Posterior cingulate gyrus (tissue), 11 donors: Measurements from ENCODE around the gene LPIN1.

Experiments
- DNase-seq, 10 donors: peaks; one replicate each; pipeline versions ENCODE4 v3.0.0 to v3.0.0-alpha.2; 2020 to 2021; ENCODE audit warnings: mixed read lengths in 3 of 10
- intact Hi-C: fragments of 100-400 bp; cut with DNase I; formaldehyde crosslinking; loops from one replicate; pipeline ENCODE4 v1.15.1; 2023

LPIN1 gene

DNA sequence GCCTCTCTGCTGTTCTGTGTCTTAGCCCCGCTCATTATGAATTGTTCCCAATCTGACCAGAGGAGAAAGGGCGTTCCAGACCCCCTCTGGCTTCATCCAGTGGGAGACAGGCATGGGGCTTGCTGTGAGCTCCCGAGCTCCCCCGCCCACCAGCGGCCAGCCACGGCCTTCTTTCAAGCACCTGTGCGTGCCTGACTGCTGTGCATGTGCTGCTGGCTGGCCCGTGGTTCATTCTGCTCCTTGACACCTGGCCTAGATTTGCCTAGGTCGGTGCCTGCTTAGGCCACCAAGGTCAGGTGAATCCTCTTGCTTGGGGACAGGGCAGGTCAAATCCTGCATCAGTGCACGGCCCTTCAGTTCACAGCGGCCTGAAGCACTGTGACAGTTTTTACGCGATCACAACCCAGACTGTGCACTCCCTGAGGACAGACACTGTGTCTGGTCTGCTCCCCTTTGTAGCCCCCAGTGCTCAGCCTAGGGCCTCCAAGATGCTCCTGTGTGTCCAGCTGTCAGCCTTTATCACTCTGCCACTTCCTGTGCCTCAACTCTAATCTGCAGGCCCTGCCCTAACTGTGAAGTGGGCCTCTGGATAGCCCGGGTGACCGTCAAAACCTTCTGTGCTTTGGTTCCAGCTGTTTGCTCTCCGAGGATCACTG, 3.6 kb upstream of the LPIN1 start:
- intact Hi-C loops = loop anchor here (10.0 kb wide), 1 partner anchor 48 kb away; no protein-coding TSS in a partner anchor
- peak in 1 of 10 donors; percentile 55 for DNase-seq

DNA sequence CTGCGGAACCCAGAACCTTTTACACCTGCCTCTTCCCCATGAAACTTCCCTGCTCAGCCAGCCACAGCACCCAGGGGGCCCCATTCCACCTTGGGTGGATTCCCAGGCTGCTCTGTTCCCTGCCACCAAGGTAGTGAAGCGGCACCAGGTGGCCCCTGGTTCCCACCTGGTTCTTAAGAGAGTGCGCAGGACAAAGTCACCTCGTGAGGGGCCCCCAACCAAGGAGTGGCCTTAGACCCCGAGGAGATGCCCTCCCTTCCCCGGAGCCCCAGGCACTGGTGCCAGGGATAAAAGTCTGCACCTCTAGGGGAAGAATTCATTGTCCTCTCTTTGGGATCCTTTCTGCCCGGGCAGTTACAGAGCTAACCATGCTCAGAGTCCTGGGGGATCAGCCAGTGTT, 3.1 kb upstream of the LPIN1 start:
- DNase-seq = peak in 2 of 10 donors; percentile 23 to 73
- intact Hi-C loops = loop anchor here (10.0 kb wide), 1 partner anchor 49 kb away; no protein-coding TSS in a partner anchor

DNA sequence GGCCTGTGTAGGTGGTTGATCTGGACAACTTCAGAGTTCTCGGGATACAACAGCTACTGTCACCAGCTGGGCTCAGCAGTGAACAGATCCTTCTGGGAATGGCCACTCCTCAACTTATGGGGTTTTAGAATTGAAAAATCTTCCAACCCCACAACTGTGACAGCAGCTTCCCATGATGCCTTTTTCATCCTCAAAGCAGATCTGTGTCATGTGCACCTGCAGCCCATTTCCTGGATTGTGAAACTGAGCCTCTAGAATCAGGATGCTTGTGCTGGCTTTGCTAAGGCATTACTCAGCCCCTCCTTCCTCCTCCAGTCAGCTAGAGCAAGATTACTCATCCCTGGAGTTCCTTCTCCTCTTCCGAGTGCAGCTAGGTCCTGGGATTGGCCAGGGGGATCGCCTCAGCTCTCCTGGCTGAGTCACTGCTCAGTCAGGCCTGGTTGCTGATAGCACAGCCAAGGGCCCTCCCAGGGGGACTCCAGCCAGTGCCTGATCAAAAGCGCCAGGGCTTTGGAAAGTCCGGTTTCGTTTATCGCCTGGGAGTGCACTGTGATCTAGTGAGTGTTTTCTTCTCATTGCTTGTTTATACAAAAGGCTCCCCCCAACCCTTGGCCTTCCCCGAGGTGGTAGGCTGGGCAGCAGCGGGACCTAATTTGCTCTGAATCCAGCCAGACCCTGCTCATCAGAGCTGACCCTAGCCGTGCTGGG, 2.4 kb upstream of the LPIN1 start:
- intact Hi-C loops = loop anchor here (10.0 kb wide), 1 partner anchor 49 kb away; no protein-coding TSS in a partner anchor

DNA sequence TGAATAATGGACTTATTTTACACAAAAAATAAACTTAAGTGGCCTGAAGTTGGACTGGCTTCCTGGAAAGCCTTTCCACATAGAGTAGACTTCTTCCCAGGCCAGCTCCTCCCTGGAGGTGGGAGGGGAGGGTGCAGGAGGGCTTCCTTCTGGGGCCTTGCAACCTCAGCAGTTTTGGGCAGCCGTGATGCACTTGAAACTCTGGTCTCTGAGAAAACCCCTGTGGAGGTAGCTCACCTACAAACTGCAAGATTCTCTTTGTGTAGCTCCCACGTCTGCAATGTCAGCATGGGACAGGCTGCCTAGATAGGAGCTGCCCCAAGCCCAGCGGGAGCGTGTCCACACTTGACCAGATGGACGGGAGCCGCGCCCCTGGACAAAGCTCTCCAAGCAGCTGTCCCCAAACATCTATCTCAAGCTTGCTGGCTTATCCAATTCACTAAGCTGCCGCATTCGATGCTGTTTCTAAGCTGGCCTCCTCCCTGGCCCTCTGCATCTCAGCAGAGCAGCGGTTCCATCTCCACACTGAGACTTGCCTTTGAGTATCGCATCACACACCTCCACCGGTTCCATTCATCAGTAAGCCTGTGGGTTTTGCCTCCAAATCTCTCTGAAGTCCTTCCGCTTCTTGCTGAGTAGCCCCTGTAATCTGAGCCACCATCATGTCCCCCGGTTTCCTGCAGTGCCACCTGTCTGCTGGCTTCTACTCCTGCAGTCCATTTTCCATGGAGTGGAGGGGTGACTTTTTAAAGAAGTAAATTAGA, 1.6 kb upstream of the LPIN1 start:
- intact Hi-C loops = loop anchor here (10.0 kb wide), 1 partner anchor 50 kb away; no protein-coding TSS in a partner anchor
- peak in 2 of 10 donors; percentile 41 to 79 for DNase-seq

More for the DNA sequence above, 2.4 kb upstream of the LPIN1 start:
- peak; percentile 74 to 98 (median 84) for DNase-seq

- intact Hi-C loops = loop anchor here (2.0 to 10.0 kb wide), 2 partner anchors 33 to 51 kb away; no protein-coding TSS in a partner anchor
- peak in 1 of 10 donors; percentile 84 for DNase-seq
These were observed 638 bp upstream of the LPIN1 start for GRCh38 chr2:11745613-11746375.

GRCh38 chr2:11746807-11747459, 501 bp downstream of the LPIN1 start:
- no peak for DNase-seq
- intact Hi-C loops = loop anchor here (2.0 to 10.0 kb wide), 2 partner anchors 32 to 52 kb away; no protein-coding TSS in a partner anchor

DNA sequence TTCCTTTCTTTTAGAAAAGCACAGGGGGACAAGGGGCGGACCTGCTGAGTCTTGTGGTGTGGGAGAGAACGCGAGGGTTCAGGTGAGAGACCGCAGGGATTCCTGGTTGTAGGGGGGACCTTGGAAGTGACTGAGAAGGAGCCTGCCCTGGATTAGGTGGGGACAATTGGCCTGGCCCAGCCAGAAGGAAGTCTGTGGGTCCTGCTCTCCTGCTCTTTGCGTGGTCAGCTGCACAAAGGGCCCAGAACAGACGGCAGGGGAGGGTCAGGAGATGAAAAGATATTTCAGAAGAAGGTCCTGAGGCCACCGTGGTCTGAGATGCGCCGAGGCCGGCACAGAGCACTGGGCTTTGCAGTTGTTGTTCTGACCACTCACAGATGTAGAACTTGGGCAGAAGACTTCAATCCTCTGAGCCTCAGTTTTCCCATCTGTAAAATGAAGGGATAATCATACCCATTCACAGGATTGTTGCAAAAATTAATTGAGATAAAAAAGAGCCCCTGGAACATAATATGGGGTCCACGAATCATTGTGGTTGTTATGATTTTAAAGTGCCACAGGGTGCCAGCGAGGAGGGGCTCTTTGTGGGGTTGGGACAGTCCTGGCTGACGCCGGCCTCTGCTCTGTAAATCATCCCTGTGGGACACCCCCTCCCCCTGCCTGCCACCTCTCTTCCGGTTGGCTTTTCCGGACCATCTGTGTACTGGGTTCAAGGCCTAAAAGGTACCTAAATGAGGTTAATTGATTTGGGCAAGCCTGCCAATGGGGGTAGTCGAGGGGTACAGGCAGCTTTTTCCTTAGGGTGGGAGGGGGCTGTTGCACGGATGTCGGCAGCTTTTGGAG, 1.8 kb downstream of the LPIN1 start:
- intact Hi-C loops = loop anchor here (10.0 kb wide), 1 partner anchor 53 kb away; no protein-coding TSS in a partner anchor
- peak in 1 of 10 donors; percentile 42 for DNase-seq

DNA sequence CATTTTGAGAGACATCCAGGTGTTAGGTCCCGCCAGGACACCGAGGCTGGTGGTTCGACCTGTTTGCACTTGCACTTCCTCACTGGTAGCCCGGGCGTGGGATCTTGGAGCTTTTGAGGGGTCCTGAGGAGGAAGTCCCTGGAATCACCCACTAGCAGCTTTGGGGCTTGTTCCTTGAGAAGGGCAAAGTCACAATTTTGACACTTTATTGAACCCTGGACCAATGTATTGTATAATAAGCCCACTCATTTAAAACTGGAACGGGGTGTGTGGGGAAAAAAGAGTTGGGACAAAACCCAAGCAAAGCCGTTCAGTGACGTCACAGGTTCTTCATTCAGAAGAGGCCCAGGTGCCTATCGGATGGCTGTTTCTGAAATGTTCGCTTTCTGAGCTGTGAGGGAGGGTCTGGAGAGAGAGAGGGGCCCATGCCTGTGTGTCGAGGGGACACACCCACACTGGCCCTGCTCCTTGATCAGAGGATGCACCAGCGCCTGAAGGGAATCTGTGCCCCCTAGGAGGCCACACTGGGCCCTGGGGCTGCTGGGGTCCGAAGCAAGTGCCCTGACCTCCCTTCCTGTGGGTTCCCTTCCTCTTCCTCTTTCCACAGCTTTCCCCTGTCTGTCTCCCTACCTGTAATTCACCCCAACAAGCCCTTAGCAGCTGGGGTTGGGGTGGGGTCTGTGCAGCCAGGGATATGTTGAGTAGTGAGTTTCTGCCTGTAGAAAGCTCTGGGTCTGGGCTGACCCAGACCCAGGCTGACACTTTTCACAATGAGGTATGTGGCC, 2.6 kb downstream of the LPIN1 start:
- DNase-seq = peak in 1 of 10 donors; percentile 54
- intact Hi-C loops = loop anchor here (10.0 kb wide), 1 partner anchor 54 kb away; no protein-coding TSS in a partner anchor

GRCh38 chr2:11749646-11750349, 3.4 kb downstream of the LPIN1 start:
- DNase-seq = peak in 1 of 10 donors; percentile 78
- intact Hi-C loops = loop anchor here (10.0 kb wide), 1 partner anchor 55 kb away; no protein-coding TSS in a partner anchor

DNA sequence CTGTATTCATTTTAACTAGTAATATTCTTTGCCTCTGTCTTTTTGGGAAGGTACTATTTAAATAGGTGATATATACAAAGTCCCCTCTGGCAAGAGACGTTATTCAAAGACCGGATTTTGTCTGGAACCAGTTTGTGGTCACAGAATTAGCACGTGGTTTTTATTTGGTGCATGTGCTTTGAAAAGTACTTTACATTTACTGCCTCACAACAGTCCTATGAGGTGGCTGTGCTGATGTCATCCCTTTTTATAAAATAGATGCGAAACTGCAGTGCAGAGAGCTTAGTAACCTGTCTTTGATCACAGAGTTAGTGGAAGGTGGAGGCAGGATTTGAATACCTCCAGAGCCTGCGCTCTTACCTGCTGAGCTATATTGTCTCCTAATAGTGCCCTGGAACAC, 4.0 kb downstream of the LPIN1 start:
- DNase-seq = no peak
- intact Hi-C loops = no loop called here

DNA sequence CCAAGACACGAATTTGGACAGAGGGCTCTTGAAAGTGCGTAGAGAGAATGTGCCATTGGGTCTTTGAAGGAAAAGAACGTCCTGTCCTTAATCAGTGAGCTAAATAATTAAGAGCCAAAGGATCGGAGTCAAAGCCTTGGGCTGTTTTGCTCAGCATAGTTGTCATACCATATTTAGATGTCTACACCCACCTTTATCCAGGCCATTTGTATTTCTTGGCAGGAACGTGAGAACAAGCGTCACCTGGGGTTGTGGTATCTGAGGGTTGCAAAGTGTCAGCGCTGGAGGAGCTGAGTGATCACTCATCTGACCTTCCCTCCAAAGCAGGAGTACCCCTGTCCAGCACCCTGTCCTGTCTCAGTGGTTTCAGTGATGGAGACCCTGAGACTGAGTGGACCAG, 4.5 kb downstream of the LPIN1 start:
- DNase-seq = no peak
- intact Hi-C loops = no loop called here

- intact Hi-C loops = no loop called here
- peak in 1 of 10 donors; percentile 62 for DNase-seq
These were observed 6.5 kb downstream of the LPIN1 start for GRCh38 chr2:11752906-11753305.

DNA sequence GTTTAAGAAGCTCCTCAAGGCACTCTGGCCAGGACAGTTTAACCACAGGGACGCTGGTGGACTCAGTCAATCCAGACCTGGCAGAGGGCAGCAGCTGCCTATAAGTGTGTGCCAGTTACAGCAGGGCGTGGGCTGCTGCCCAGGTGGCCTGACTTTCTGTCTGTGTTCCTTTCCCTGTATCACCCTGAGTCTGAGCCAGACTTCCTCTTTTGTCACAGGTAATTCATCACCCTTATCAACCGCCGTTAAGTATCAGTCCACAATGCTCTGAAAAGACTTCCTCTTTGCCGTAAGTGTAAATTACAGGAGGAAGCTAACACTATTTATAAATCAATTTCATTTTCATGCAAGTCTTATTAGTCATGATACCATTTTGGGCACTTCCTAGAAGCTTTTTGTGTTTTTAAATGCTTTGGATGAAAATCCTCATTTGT, 7.0 kb downstream of the LPIN1 start:
- intact Hi-C loops = no loop called here
- DNase-seq = peak in 1 of 10 donors; percentile 85

DNA sequence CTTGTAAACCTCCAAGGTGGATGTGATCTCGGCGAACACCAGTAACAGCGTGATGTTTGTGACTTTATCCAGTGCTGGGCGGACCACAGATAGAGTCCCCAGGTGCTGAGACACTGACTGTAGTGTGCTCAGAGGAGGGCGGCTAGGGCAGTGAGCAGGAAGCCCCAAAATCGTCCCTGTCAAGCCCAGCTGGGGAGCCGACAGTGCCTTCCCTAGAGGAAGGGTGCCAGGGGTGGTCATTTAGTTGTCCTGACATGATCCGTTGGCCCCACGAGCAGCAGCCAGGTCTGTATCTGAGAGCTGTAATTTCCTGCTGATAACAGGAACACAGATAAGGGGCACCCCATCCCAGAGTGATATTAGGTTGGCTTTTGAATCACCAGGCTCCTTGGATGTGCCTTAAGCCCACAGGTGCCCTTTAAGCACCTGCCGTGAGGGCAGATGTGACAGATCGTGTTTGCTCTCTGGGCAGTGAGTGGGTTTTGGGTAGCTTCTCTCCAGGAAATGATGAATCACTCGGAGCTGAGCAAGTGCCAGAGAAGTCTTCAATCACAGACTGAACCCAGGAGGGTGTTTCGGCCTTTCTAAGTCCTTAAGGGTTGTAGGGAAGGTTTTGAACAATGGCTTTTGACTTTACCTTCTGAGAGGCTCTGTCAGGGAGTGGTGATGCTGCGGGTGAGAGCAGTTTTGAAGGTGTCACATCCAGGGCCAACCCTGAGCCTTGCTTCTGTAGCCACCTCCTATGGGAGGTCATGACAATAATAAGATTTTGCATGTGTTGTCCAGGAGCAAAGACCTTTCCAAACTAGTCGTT, 7.7 kb downstream of the LPIN1 start:
- intact Hi-C loops = no loop called here
- DNase-seq = peak in 1 of 10 donors; percentile 52

DNA sequence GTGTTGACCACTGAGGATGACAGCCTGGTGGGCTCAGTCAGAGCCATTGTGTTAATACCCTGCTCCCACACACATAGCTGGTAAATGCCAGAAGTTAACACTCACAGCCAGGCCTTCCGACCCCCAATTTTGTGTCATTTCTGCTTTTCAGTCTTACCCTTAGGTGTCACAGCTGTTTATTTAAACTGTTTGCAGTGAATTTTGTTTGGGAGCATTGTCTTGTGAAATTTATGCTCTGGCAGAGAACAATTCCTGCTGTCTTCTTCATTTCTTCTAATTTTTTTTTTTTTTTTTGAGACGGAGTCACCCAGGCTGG, 8.2 kb downstream of the LPIN1 start:
- no peak for DNase-seq
- intact Hi-C loops = no loop called here

DNA sequence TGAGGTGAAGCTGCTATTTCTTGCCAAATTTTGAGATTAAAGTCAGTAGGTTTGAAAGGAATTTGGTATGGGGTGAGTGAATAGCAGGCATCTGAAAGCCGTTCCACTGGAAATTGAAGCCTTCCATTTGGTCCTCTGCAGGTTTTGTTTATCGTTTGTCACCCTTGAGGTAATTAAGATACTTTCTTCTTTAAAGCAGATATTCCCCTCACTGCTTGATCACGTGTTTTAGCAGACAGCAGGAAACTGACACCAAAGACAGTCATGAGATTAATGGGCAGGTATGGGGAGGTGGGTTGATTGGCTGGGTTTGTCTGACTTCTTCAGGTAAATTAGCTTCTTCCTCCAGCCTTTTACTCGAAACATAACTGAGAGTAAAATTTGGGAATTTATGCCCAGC, 10.7 kb downstream of the LPIN1 start:
- no peak for DNase-seq
- intact Hi-C loops = no loop called here
